GM23248 (cell line): ENCODE measurements around the gene TMEM9B.

Experiments
- EZH2 ChIP-seq: fragments of 200-600 bp; sonication (generic); IDR thresholded peaks from 2 replicates; pipeline ENCODE4 v1.6.1; 2018; ENCODE audit warnings: antibody characterized with exemption, mild to moderate bottlenecking; ENCODE audit not compliant: insufficient read depth, poor library complexity, severe bottlenecking
- EZH2phosphoT487 ChIP-seq: fragments of 200-600 bp; sonication (generic); IDR thresholded peaks from 2 replicates; pipeline ENCODE4 v1.6.1; 2018; ENCODE audit warnings: antibody characterized with exemption, moderate library complexity, mild to moderate bottlenecking, low read depth; ENCODE audit not compliant: insufficient read depth

DNA sequence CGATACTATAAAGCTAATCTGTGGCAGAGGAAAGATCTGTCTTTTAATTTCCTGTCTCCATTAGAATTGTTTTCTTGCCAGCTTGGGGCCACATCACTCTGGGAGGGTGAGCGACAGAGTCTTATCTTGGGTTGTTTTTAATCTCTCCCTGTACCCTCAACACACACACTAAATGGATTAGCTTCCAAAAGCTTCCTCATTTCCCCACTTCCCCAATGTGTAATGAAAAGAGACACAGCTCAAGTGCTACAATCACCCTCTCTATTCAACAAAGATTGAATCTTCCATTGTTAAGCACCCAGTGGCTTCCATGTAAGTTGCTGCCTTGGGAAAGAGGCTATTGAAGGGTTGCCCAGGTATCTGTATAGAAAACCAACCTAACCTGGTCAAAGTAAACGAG, 15.4 kb downstream of the TMEM9B start:
- TF ChIP-seq EZH2, result no peak
- no peak for TF ChIP-seq EZH2phosphoT487
